Caco-2 (cell line): ENCODE results near the gene HKDC1. TPM values are rescaled to one million over a fixed set of nuclear protein-coding genes. Genes with fewer than 3 reads are reported as not detected.

Source experiments
- BruUV-seq: library from RNA; stranded (reverse); fragments of 400-500 nt; replicated peaks from 2 replicates; lab custom pipeline; 2021; lab: Mats Ljungman, UMichigan
- CTCF ChIA-PET: fragments of 300-600 bp; sonication (Branson Sonifier 250); formaldehyde crosslinking; loops from one replicate; lab custom pipeline; 2022; ENCODE audit warnings: antibody characterized with exemption; lab: Charles Lee
- POLR2A ChIA-PET: fragments of 300-600 bp; sonication (Branson Sonifier 250); formaldehyde crosslinking; loops from one replicate; lab custom pipeline; 2022; ENCODE audit warnings: antibody characterized with exemption; lab: Charles Lee
- DNase-seq, 2 experiments: peaks; one replicate each; pipeline versions ENCODE4 v3.0.0 to v3.0.0-alpha.2; 2020 to 2022
- H3K27me3 ChIP-seq: replicated peaks from 2 replicates; pipeline ENCODE4 v1.6.0; 2011; ENCODE audit warnings: low read length; ENCODE audit not compliant: control insufficient read depth, insufficient read depth
- H3K36me3 ChIP-seq: 2 replicates; pipeline ENCODE4 v1.5.1; 2011; ENCODE audit warnings: low read length; ENCODE audit not compliant: control insufficient read depth, insufficient read depth
- H3K4me1 ChIP-seq: fragments of 250-450 bp; sonication (Bioruptor Pico); 2 replicates; pipeline ENCODE4 v1.5.1; 2020; ENCODE audit warnings: mild to moderate bottlenecking
- H3K4me3 ChIP-seq: 2 replicates; pipeline ENCODE4 v1.5.1; 2011; ENCODE audit warnings: low read depth, mild to moderate bottlenecking, control low read depth, low read length
- H3K9me3 ChIP-seq: fragments of 250-450 bp; sonication (Bioruptor Pico); 2 replicates; pipeline ENCODE4 v1.5.1; 2020; ENCODE audit warnings: mild to moderate bottlenecking, moderate library complexity
- H3K27ac Mint-ChIP-seq: one replicate; pipeline ENCODE4 v1.8.0; 2022; ENCODE audit warnings: mixed read lengths; ENCODE audit not compliant: unreplicated experiment
- H3K27me3 Mint-ChIP-seq: one replicate; pipeline ENCODE4 v1.8.0; 2022; ENCODE audit warnings: mixed read lengths; ENCODE audit not compliant: insufficient read depth, unreplicated experiment
- H3K36me3 Mint-ChIP-seq: one replicate; pipeline ENCODE4 v1.8.0; 2022; ENCODE audit warnings: mild to moderate bottlenecking, mixed read lengths; ENCODE audit not compliant: insufficient read depth, unreplicated experiment
- H3K4me1 Mint-ChIP-seq: one replicate; pipeline ENCODE4 v1.8.0; 2022; ENCODE audit warnings: low read depth, mixed read lengths; ENCODE audit not compliant: unreplicated experiment
- H3K4me3 Mint-ChIP-seq: one replicate; pipeline ENCODE4 v1.8.0; 2022; ENCODE audit warnings: mild to moderate bottlenecking, moderate library complexity, mixed read lengths; ENCODE audit not compliant: unreplicated experiment
- H3K9me3 Mint-ChIP-seq: one replicate; pipeline ENCODE4 v1.8.0; 2022; ENCODE audit warnings: mixed read lengths; ENCODE audit not compliant: unreplicated experiment
- intact Hi-C: fragments of 100-400 bp; cut with micrococcal nuclease; formaldehyde crosslinking; loops from one replicate; pipeline ENCODE4 v1.10.0; 2022; ENCODE audit not compliant: unreplicated experiment
- total RNA-seq: library from RNA; stranded (reverse); gene quantifications from 2 replicates; pipeline ENCODE4 v1.2.3, GENCODE V29; 2022
- TF ChIP-seq, protein P1 (sequence below), 2 experiments: fragments of 200-600 bp in 1 of 2; IDR thresholded peaks; 1 replicate in 1 of 2; 2 replicates in 1 of 2; pipeline versions ENCODE4 v1.5.1 to v1.8.0; 2011 to 2022; ENCODE audit warnings: antibody characterized with exemption in 1 of 2, control low read depth in 1 of 2, inconsistent platforms in 1 of 2, low read depth in 1 of 2, low read length in 1 of 2, mild to moderate bottlenecking in 1 of 2, moderate library complexity in 1 of 2; ENCODE audit not compliant: insufficient read depth in 1 of 2, severe bottlenecking in 1 of 2, unreplicated experiment in 1 of 2

Gene HKDC1
- total RNA-seq, 1 experiment from 2014 or later = 24.5 TPM

DNA sequence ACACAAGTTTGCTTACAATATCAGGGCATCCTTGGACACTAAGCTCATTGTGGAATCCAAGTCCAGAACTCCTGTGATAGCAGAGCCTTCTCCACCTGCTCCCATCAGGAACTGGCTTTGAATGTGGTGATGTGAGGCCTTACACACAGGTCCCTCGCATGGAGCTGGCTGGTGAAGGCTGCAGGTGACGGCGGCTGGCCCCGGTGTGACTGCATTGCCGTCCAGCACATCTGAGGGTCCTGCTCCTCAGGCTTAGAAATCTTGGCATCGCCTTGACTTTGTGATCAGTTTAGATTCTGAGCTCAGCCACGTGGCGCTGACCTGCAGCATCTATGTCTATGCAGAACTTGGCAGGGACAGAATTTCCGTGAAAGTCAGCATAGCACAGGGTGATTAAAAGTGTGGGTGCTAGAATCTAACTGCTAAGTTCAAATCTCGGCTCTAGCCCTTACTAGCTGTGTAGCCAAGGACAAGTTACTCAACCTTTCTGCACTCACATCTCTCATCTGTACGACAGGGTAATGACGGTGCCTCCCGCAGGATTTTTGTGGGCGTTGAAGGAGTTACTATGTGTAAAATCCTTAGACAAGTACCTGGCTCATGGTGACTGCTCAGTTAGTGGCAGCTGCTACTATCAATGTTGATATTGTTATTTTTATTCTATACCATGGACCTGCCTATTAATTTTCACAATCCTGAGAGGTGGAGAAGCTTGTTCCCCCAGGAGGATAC is 26.6 kb downstream of the HKDC1 start:
- H3K36me3 ChIP-seq = no peaks in the 10 kb centered on the region

DNA sequence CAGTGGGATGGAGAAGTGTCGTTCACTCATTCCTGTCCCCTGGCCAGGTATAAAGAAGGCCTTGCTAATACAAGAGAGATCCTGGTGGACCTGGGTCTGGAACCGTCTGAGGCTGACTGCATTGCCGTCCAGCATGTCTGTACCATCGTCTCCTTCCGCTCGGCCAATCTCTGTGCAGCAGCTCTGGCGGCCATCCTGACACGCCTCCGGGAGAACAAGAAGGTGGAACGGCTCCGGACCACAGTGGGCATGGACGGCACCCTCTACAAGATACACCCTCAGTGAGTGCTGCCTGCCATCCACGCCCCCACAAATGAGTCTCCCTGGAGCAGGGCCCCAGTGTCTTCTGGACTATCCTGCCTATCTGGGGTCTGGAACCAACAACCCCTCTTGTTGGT is 27.2 kb downstream of the HKDC1 start:
- BruUV-seq = no TSS peak
- no peaks in the 10 kb centered on the region for H3K4me1 Mint-ChIP-seq
- no peaks in the 10 kb centered on the region for H3K36me3 Mint-ChIP-seq
- no peak overlapping the region for H3K4me3 Mint-ChIP-seq
- peaks cover 4% of the 10 kb centered on the region; the same call in 1 of the 2 replicates for H3K9me3 ChIP-seq
- H3K36me3 ChIP-seq = no peaks in the 10 kb centered on the region
- ChIA-PET CTCF (interaction anchor here (1.0 kb wide), 1 partner anchor 145 kb away, joined by 4 read pairs; no protein-coding TSS in a partner anchor), POLR2A (no interaction called here)
- no peak for DNase-seq
- peaks cover 10% of the 10 kb centered on the region for H3K9me3 Mint-ChIP-seq
- H3K27me3 Mint-ChIP-seq = no peaks in the 10 kb centered on the region
- no peak overlapping the region for H3K4me3 ChIP-seq
- H3K27ac Mint-ChIP-seq = no peak overlapping the region
- intact Hi-C loops = no loop called here
- H3K4me1 ChIP-seq = no peaks in the 10 kb centered on the region
- no peaks in the 10 kb centered on the region for H3K27me3 ChIP-seq
- TF ChIP-seq, protein P1, sequence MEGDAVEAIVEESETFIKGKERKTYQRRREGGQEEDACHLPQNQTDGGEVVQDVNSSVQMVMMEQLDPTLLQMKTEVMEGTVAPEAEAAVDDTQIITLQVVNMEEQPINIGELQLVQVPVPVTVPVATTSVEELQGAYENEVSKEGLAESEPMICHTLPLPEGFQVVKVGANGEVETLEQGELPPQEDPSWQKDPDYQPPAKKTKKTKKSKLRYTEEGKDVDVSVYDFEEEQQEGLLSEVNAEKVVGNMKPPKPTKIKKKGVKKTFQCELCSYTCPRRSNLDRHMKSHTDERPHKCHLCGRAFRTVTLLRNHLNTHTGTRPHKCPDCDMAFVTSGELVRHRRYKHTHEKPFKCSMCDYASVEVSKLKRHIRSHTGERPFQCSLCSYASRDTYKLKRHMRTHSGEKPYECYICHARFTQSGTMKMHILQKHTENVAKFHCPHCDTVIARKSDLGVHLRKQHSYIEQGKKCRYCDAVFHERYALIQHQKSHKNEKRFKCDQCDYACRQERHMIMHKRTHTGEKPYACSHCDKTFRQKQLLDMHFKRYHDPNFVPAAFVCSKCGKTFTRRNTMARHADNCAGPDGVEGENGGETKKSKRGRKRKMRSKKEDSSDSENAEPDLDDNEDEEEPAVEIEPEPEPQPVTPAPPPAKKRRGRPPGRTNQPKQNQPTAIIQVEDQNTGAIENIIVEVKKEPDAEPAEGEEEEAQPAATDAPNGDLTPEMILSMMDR (IDR thresholded peaks at IDR 0.05; ENCODE audit: insufficient read depth in 1 of 2, low read depth in 1 of 2, low read length in 1 of 2, severe bottlenecking in 1 of 2, unreplicated experiment in 1 of 2) = no peak

More for the DNA sequence above, 26.6 kb downstream of the HKDC1 start:
- CTCF ChIA-PET = interaction anchor here (1.0 kb wide), 1 partner anchor 146 kb away, joined by 4 read pairs; no protein-coding TSS in a partner anchor
- no peaks in the 10 kb centered on the region for H3K36me3 Mint-ChIP-seq
- H3K27me3 Mint-ChIP-seq = no peaks in the 10 kb centered on the region
- intact Hi-C loops = no loop called here
- no peaks in the 10 kb centered on the region for H3K27me3 ChIP-seq
- no peak overlapping the region for H3K27ac Mint-ChIP-seq
- POLR2A ChIA-PET = no interaction called here
- no peaks in the 10 kb centered on the region for H3K4me1 ChIP-seq
- DNase-seq = no peak
- TF ChIP-seq, protein P1 (IDR thresholded peaks at IDR 0.05; ENCODE audit: insufficient read depth in 1 of 2, low read depth in 1 of 2, low read length in 1 of 2, severe bottlenecking in 1 of 2, unreplicated experiment in 1 of 2) = no peak
- BruUV-seq = no TSS peak
- no peaks in the 10 kb centered on the region for H3K4me1 Mint-ChIP-seq
- no peaks in the 10 kb centered on the region; the same call in 1 of the 2 replicates for H3K9me3 ChIP-seq
- no peak overlapping the region for H3K4me3 ChIP-seq
- no peak overlapping the region for H3K4me3 Mint-ChIP-seq
- peaks cover 10% of the 10 kb centered on the region for H3K9me3 Mint-ChIP-seq

DNA sequence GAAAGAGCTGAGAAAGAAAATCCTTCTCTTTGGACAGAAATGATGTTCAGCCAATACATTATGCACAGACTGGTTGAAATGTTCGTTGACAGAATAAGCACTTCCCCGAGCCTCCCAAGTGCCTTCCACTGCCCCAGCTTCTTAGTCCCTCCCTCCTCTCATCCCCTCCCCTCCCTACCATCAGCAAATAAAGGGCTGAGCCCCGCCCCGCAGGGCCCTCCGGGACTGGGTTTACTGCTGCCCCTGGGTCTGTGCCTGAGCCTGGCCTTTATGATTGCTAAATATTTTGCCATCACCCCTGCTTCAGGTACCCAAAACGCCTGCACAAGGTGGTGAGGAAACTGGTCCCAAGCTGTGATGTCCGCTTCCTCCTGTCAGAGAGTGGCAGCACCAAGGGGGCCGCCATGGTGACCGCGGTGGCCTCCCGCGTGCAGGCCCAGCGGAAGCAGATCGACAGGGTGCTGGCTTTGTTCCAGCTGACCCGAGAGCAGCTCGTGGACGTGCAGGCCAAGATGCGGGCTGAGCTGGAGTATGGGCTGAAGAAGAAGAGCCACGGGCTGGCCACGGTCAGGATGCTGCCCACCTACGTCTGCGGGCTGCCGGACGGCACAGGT is 28.1 kb downstream of the HKDC1 start:
- no peak overlapping the region for H3K4me3 ChIP-seq
- H3K9me3 ChIP-seq = peaks cover 4% of the 10 kb centered on the region; the same call in 1 of the 2 replicates
- Mint-ChIP-seq H3K27me3 (no peaks in the 10 kb centered on the region), H3K4me3 (no peak overlapping the region), H3K4me1 (no peaks in the 10 kb centered on the region), H3K27ac (no peak overlapping the region), H3K9me3 (peaks cover 10% of the 10 kb centered on the region), H3K36me3 (no peaks in the 10 kb centered on the region)
- intact Hi-C loops = no loop called here
- TF ChIP-seq, protein P1 (IDR thresholded peaks at IDR 0.05; ENCODE audit: insufficient read depth in 1 of 2, low read depth in 1 of 2, low read length in 1 of 2, severe bottlenecking in 1 of 2, unreplicated experiment in 1 of 2) = no peak
- H3K27me3 ChIP-seq = no peaks in the 10 kb centered on the region
- ChIA-PET CTCF (no interaction called here), POLR2A (no interaction called here)
- H3K36me3 ChIP-seq = no peaks in the 10 kb centered on the region
- no peaks in the 10 kb centered on the region for H3K4me1 ChIP-seq
- no TSS peak for BruUV-seq
- DNase-seq = no peak
